ENCODE measurements around the gene PPEF2.

PPEF2 gene

DNA sequence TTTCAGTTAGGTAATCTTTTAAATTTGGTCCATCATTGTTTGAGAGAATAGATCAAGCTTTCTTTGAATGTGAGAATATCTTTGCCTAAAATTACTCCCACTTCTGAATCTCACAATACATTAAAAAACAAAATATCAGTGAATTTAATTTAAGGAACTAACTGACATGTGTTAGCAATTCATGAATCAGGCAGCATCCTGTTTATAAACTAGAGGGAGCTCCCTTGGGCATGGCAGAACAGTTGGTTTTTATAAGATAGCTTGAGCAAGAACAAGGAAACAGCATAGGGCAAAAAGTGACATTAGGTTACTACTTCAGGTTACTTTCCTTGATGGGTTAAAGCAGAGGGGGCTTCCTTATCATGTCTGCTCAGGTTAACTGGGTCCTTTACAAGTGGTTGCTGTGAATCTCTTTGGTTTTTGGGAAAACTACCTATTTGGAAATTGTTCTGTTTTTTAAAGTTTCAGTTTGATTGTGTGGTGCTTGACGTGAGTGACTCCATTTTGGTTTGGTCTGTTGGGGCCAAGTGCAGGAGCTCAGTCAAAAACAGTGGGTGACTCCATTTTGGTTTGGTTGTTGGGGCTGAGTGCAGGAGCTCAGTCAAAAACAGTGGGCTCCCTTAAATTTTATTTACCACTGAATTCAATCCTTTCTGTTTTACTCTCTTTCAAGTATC is 68.0 kb downstream of the PPEF2 start:
- DNase-seq (ENCODE audit: low read depth in 1 of 2, low spot score in 1 of 2) = no peak

DNA sequence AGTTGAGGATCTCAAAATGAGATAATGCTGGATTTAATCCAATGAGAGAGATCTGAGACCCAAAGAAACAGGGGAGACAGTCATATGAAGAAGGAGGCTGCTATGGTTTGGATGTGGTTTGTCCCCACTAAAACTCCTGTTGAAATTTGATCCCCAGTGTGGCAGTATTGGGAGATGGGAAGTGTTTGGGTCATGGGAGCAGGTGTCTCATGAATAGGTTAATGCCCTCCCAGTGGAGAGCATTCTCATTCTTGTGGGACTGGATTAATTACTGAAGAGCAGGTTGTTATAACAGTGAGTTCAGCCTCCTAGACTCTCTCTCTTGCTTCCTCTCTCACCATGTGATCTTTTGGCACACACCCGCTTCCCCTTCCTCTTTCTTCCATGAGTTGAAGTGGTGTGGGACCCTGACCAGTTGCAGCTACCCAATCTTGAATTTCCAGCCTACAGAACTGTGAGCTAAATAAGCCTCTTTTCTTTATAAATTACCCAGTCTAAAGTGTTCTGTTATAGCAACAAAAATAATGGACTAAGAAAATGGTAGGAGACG is 70.3 kb downstream of the PPEF2 start:
- DNase-seq (ENCODE audit: low read depth in 1 of 2, low spot score in 1 of 2) = no peak

DNA sequence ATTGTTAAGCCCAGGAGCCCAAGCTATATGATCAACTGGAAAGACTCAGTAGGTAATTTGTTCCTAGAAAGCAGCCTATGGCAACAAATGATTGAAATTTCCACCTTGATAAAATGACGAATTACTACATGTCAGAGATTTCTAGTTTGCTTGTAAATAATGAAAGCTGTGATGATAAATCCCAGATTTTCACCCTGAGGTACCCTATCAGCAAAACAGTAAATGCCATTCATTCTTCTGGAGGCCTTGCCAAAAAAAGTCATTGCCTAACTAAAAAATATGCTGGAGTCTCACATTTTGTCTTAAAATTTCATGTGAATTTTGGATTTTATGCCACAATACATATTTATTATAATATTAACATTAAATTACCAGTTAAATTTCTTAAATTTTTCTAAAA is 71.3 kb downstream of the PPEF2 start:
- DNase-seq (ENCODE audit: low read depth in 1 of 2, low spot score in 1 of 2) = no peak

DNA sequence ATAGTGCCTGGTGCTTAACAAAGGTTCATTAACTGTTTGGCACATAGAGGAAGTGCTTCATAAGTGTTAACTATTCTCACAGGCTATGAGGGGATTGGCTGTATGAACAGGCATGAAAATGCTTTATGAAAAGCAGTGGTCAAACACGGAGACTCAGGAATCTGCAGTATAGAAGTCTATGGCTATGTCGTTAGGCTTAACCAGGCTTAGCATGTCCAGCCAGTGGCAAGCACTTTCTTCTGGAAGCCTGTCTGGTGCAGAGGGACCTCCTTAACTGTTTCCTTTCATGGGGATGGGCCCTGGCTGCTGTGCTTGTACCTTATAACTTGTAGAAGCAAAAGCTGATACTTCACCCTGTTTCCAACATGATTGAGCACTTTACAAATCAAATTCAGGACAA is 78.4 kb downstream of the PPEF2 start:
- no peak for DNase-seq (ENCODE audit: low read depth in 1 of 2, low spot score in 1 of 2)

DNA sequence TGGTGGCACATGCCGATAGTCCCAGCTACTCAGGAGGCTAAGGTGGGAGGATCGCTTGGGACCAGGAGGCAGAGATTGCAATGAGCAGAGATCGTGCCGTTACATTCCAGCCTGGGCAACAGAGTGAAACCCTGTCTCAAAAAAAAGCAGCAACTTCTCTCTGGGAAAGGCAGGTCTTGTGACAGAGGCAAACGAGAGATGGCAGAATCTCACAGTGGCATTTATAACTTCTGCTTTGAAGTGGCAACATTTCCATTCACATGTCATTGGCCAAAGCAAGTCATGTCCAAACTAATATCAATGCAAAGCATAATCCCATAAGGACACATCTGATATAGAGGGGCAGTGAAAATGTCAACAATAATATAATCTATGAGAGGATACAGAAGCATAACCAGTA is 79.8 kb downstream of the PPEF2 start:
- DNase-seq (ENCODE audit: low read depth in 1 of 2, low spot score in 1 of 2) = no peak

DNA sequence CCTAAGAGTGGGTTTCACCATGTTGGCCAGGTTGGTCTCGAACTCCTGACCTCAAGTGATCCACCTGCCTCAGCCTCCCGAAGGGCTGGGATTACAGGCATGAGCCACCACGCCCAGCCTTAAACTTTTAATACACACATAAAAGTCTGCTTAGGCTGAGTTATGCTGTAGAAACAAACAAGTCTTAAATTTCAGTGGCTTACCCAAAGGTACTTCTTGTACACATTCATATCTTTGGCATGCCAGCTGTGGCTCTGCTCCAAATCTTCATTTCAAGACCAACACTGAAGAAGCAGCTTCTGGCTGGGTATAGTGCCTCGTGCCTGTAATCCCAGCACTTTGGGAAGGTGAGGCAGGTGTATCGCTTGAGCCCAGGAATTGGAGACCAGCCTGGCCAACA is 80.3 kb downstream of the PPEF2 start:
- no peak for DNase-seq (ENCODE audit: low read depth in 1 of 2, low spot score in 1 of 2)

DNA sequence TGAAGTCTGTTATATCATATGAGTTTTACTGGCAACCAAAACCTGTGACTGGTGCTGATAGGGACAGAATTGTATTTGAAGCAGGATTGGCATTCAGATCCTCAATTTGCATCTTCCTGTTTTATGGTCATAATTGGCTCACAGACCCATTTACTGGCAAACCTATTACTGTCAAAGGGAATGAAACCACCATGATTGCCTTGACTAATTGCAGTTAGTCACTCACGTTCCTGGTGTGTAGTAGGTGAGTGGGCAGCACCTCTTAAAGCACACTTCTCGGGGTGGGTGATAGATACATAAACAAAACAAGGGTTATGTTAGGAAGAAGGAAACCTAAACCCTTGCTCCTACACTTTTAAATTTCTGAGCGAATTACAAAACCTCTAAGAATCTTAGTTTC is 81.0 kb downstream of the PPEF2 start:
- DNase-seq (ENCODE audit: low read depth in 1 of 2, low spot score in 1 of 2) = no peak

DNA sequence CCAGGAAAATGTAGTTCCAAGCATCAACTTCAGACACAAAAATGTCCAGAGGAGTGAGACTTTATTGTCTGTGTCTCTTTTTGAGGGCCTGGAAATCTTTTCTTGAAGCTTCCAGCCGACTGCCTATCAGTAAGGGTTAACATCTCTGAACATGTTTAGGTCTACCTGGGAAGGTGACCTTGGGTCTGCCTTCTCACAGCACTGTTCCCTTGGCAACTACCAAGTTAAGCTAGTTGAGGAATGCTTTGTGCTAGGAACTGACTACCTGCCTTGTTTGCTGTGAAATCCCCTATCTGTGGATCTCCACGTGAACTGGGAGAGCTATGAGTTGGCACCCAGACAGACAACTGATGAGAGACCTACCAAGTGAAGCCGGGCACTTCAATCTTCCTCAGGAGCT is 81.6 kb downstream of the PPEF2 start:
- DNase-seq (ENCODE audit: low read depth in 1 of 2, low spot score in 1 of 2) = no peak

DNA sequence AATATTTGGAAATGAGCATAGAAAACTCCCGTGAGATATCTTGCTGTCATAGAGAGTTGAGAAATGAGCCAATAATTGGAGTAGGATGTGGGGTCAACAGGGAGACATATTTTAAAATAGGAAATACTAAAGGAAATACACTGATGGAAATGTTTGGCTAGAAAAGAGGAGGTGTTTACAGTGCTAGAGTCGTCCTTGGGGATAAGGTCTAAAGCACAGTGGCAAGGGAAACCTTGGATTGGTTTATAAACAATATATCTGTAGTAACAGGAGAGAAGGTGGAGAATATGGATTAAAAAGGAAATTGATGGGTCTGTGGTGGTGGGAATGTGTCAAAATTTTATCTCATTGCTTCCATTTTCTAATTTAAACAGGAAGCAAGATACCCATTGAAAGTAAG is 82.1 kb downstream of the PPEF2 start:
- DNase-seq (ENCODE audit: low read depth in 1 of 2, low spot score in 1 of 2) = no peak

DNA sequence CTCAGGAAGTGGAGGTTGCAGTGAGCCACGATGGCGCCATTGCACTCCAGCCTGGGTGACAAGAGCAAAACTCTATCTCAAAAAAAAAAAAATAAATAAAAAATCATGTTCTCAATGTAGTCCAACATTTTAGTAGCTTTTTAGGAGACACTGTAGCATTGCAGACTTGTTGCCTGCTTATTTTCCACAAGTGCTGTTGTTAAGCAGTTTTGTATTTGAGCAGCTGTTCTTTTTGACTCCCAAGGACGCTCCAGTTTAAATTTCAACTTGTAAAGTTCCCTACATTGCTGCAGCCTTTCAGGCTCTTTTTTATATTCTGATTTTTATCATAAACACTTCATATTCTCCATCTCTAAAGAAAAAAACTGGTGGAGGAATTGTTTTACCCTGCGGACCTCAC is 83.1 kb downstream of the PPEF2 start:
- no peak for DNase-seq (ENCODE audit: low read depth in 1 of 2, low spot score in 1 of 2)

DNA sequence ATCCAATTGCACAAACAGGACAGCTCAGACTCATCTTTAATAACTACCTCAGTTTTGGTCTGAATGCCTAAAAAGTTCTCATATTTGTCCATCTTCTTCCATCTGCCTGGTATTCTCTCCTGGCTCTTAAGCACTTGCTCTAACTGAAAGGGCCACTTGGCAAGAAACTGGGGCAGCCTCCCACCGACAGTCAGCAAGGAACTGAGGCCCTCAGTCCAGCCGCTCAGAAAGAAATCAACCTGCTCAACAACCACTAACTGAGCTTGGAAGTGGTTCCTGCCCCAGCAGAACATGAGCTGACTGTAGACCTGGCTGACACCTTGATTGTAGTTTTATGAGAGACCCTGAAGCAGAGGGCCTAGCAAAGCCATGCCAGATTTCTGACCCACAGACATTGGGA is 84.4 kb downstream of the PPEF2 start:
- DNase-seq (ENCODE audit: low read depth in 1 of 2, low spot score in 1 of 2) = no peak

Data from stimulated activated CD4-positive, alpha-beta T cell treated with anti-CD3 and anti-CD28 coated beads, Interleukin-15, amount 100 ng/mL, for 1 hour (primary cell).